H9 (cell line): ENCODE data around the gene SRA1. TPM values are rescaled to one million over a fixed set of nuclear protein-coding genes. Genes with fewer than 3 reads are reported as not detected.

Experiments used
- DNase-seq: peaks from one replicate; pipeline ENCODE4 v3.0.0-alpha.2; 2017
- H2AFZ ChIP-seq: one replicate; pipeline ENCODE4 v1.6.1; 2013; ENCODE audit warnings: mild to moderate bottlenecking, low read length, control low read depth, moderate library complexity
- H2AK5ac ChIP-seq: 2 replicates; pipeline ENCODE4 v1.6.1; 2013; ENCODE audit warnings: low read length, control low read depth, mixed read lengths; ENCODE audit not compliant: insufficient read length
- H2BK120ac ChIP-seq: one replicate; pipeline ENCODE4 v1.6.1; 2013; ENCODE audit warnings: low read depth, mild to moderate bottlenecking, low read length, control low read depth, inconsistent platforms; ENCODE audit not compliant: poor library complexity, severe bottlenecking
- H2BK12ac ChIP-seq: 2 replicates; pipeline ENCODE4 v1.6.1; 2013; ENCODE audit warnings: low read length, control low read depth, mixed read lengths, low read depth; ENCODE audit not compliant: insufficient read length
- H2BK15ac ChIP-seq: 2 replicates; pipeline ENCODE4 v1.6.1; 2013; ENCODE audit warnings: low read depth, low read length, control low read depth
- H2BK20ac ChIP-seq: one replicate; pipeline ENCODE4 v1.6.1; 2013; ENCODE audit warnings: low read depth, mild to moderate bottlenecking, low read length, control low read depth, inconsistent platforms; ENCODE audit not compliant: poor library complexity, severe bottlenecking
- H2BK5ac ChIP-seq: 2 replicates; pipeline ENCODE4 v1.6.1; 2013; ENCODE audit warnings: low read length, control low read depth, mixed read lengths; ENCODE audit not compliant: insufficient read length
- H3K14ac ChIP-seq: 2 replicates; pipeline ENCODE4 v1.6.1; 2013; ENCODE audit warnings: low read length, control low read depth; ENCODE audit not compliant: insufficient read depth
- H3K18ac ChIP-seq: 2 replicates; pipeline ENCODE4 v1.6.1; 2013; ENCODE audit warnings: low read depth, mild to moderate bottlenecking, mixed read lengths, low read length, control low read depth; ENCODE audit not compliant: insufficient read length
- H3K23ac ChIP-seq: 2 replicates; pipeline ENCODE4 v1.6.1; 2013; ENCODE audit warnings: low read length, control low read depth, mixed read lengths, low read depth; ENCODE audit not compliant: insufficient read length
- H3K23me2 ChIP-seq: 2 replicates; pipeline ENCODE4 v1.6.1; 2013; ENCODE audit warnings: low read depth, mild to moderate bottlenecking, mixed read lengths, low read length, control low read depth; ENCODE audit not compliant: insufficient read length, poor library complexity, severe bottlenecking
- H3K27ac ChIP-seq: 2 replicates; pipeline ENCODE4 v1.5.1; 2013; ENCODE audit warnings: low read length, control low read depth, mixed read lengths, low read depth; ENCODE audit not compliant: insufficient read length
- H3K27me3 ChIP-seq: 2 replicates; pipeline ENCODE4 v1.6.1; 2013; ENCODE audit warnings: low read length, control low read depth, inconsistent platforms; ENCODE audit not compliant: insufficient read depth
- H3K4ac ChIP-seq: 2 replicates; pipeline ENCODE4 v1.6.1; 2013; ENCODE audit warnings: low read depth, mild to moderate bottlenecking, control low read depth, inconsistent platforms, low read length, moderate library complexity
- H3K4me1 ChIP-seq: 2 replicates; pipeline ENCODE4 v1.6.1; 2013; ENCODE audit warnings: low read length, control low read depth, inconsistent platforms; ENCODE audit not compliant: insufficient read depth
- H3K4me2 ChIP-seq: 2 replicates; pipeline ENCODE4 v1.6.1; 2013; ENCODE audit warnings: low read length, control low read depth, mixed read lengths; ENCODE audit not compliant: insufficient read length, insufficient read depth
- H3K56ac ChIP-seq: 2 replicates; pipeline ENCODE4 v1.6.1; 2013; ENCODE audit warnings: low read depth, mild to moderate bottlenecking, mixed read lengths, low read length, control low read depth; ENCODE audit not compliant: insufficient read length
- H3K79me1 ChIP-seq: 2 replicates; pipeline ENCODE4 v1.6.1; 2013; ENCODE audit warnings: low read depth, mild to moderate bottlenecking, moderate library complexity, low read length, control low read depth, inconsistent platforms; ENCODE audit not compliant: insufficient read depth, poor library complexity, severe bottlenecking
- H3K79me2 ChIP-seq: 2 replicates; pipeline ENCODE4 v1.6.1; 2013; ENCODE audit warnings: low read length, control low read depth, inconsistent platforms; ENCODE audit not compliant: insufficient read depth
- H3K9ac ChIP-seq: 2 replicates; pipeline ENCODE4 v1.6.1; 2013; ENCODE audit warnings: low read length, control low read depth, mixed read lengths; ENCODE audit not compliant: insufficient read length; ENCODE audit errors: extremely low read depth
- H3K9me3 ChIP-seq: one replicate; pipeline ENCODE4 v1.6.1; 2013; ENCODE audit warnings: low read depth, low read length, inconsistent platforms; ENCODE audit not compliant: control insufficient read depth
- H3T11ph ChIP-seq: one replicate; pipeline ENCODE4 v1.6.1; 2013; ENCODE audit warnings: mild to moderate bottlenecking, low read length, control low read depth, inconsistent platforms
- H4K20me1 ChIP-seq: one replicate; pipeline ENCODE4 v1.6.1; 2013; ENCODE audit not compliant: control insufficient read depth, insufficient read length, insufficient read depth
- H4K5ac ChIP-seq: 2 replicates; pipeline ENCODE4 v1.6.1; 2013; ENCODE audit warnings: low read depth, mild to moderate bottlenecking, mixed read lengths, low read length, control low read depth; ENCODE audit not compliant: insufficient read length
- H4K8ac ChIP-seq: replicated peaks from 2 replicates; pipeline ENCODE4 v1.6.1; 2013; ENCODE audit warnings: low read length, control low read depth, mixed read lengths, low read depth; ENCODE audit not compliant: insufficient read length
- H4K91ac ChIP-seq: 2 replicates; pipeline ENCODE4 v1.6.1; 2013; ENCODE audit warnings: low read depth, mild to moderate bottlenecking, moderate library complexity, mixed read lengths, low read length, control low read depth; ENCODE audit not compliant: insufficient read length
- H3K27ac Mint-ChIP-seq, 3 experiments: 2 replicates in 2 of 3; 3 replicates in 1 of 3; pipeline ENCODE4 v1.8.0; 2020 to 2021; ENCODE audit warnings: mixed read lengths in 3 of 3, mild to moderate bottlenecking in 1 of 3, moderate library complexity in 1 of 3
- H3K27me3 Mint-ChIP-seq: 2 replicates; pipeline ENCODE4 v1.8.0; 2021; ENCODE audit warnings: low read depth, mild to moderate bottlenecking, moderate library complexity, mixed read lengths
- H3K36me3 Mint-ChIP-seq, 3 experiments: 2 replicates in 2 of 3; 3 replicates in 1 of 3; pipeline ENCODE4 v1.8.0; 2020 to 2021; ENCODE audit warnings: low read depth in 3 of 3, mixed read lengths in 3 of 3; ENCODE audit not compliant: insufficient read depth in 1 of 3
- H3K4me1 Mint-ChIP-seq, 2 experiments: 2 replicates each; pipeline ENCODE4 v1.8.0; 2020; ENCODE audit warnings: mixed read lengths in 2 of 2
- H3K4me3 Mint-ChIP-seq, 2 experiments: 2 replicates in 1 of 2; 3 replicates in 1 of 2; pipeline ENCODE4 v1.8.0; 2020 to 2021; ENCODE audit warnings: mild to moderate bottlenecking in 2 of 2, mixed read lengths in 2 of 2, moderate library complexity in 1 of 2
- H3K9me3 Mint-ChIP-seq, 2 experiments: 2 replicates in 1 of 2; 3 replicates in 1 of 2; pipeline ENCODE4 v1.8.0; 2020; ENCODE audit warnings: mild to moderate bottlenecking in 2 of 2, mixed read lengths in 2 of 2, moderate library complexity in 1 of 2
- WGBS: extraction: QIAGEN DNeasy Blood & Tissue Kit; methylation state at CpG from one replicate; pipeline ENCODE4 v1.1.7; 2013; ENCODE audit warnings: missing lambda C conversion rate, low lambda C conversion rate, mixed read lengths; ENCODE audit not compliant: insufficient read length; ENCODE audit errors: extremely low coverage; 5-methylcytosine and 5-hydroxymethylcytosine counted together
- total RNA-seq: library from RNA; stranded (reverse); gene quantifications from 2 replicates; pipeline ENCODE4 v1.2.1, GENCODE V29; 2021
- TF ChIP-seq, protein P1 (sequence below): fragments of 200-600 bp; sonication (generic); conservative IDR thresholded peaks from 3 replicates; pipeline ENCODE4 v1.8.0; 2021; ENCODE audit warnings: antibody characterized with exemption, mild to moderate bottlenecking

Gene SRA1
- total RNA-seq, 1 experiment from 2014 or later: 49.3 TPM

DNA sequence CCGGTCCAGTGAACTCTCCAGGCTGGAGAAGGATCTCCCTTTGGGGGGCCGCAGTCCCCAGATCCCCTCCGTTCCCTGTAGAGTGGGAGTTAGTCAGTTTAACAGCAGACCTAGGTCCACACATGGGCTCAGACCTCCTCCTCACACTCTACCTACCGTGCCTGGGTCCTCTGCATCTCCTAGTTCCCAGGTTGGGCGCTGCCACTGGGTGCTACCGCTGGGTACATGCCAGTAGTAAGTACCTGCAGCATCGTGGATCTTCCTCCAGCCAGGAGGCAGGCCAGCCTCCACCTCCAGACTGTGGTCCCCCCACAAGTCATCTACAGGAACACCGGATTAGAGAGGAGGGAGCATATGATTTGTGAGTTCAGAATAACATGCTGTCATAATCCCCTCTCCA, 6.3 kb upstream of the SRA1 start:
- no peaks in the 10 kb centered on the region for H3K27me3 ChIP-seq
- H3K79me1 ChIP-seq: no peaks in the 10 kb centered on the region
- no peak overlapping the region for H2BK5ac ChIP-seq
- peaks cover 10% of the 10 kb centered on the region for H3K23me2 ChIP-seq
- no peak overlapping the region for H3K18ac ChIP-seq
- peak overlapping the region; percentile 89 to 98 for H3K4me3 Mint-ChIP-seq
- no peaks in the 10 kb centered on the region; a peak in 2 of 5 replicates for H3K9me3 Mint-ChIP-seq
- peak overlapping the region; percentile 41 for H3K9ac ChIP-seq
- no peak overlapping the region for H4K91ac ChIP-seq
- no peaks in the 10 kb centered on the region for H3K79me2 ChIP-seq
- H3K27ac Mint-ChIP-seq: peak overlapping the region in 1 of 3 experiments; percentile 97; a peak in 1 of 7 replicates
- H3K27ac ChIP-seq: no peak overlapping the region
- no peak overlapping the region for H2AK5ac ChIP-seq
- H3K36me3 Mint-ChIP-seq: peaks cover 9 to 40% (median 31%) of the 10 kb centered on the region in 3 experiments
- peak overlapping the region; percentile 92 for H3K4me2 ChIP-seq
- H3K27me3 Mint-ChIP-seq: no peaks in the 10 kb centered on the region; the same call in 1 of the 2 replicates
- no peak overlapping the region for H4K8ac ChIP-seq
- no peak overlapping the region for H2BK120ac ChIP-seq
- peaks cover 4% of the 10 kb centered on the region; the same call in 1 of the 2 replicates for H3K4me1 ChIP-seq
- no peak overlapping the region for H2AFZ ChIP-seq
- WGBS: no CpG with 5 or more reads among the region's 8 CpGs
- DNase-seq: no peak
- no peak overlapping the region for H3K56ac ChIP-seq
- no peak overlapping the region for H3K23ac ChIP-seq
- no peaks in the 10 kb centered on the region for H4K20me1 ChIP-seq
- peaks cover 14 to 18% of the 10 kb centered on the region in 2 experiments for H3K4me1 Mint-ChIP-seq
- H3K4ac ChIP-seq: no peak overlapping the region
- H2BK12ac ChIP-seq: no peak overlapping the region
- no peak overlapping the region for H4K5ac ChIP-seq
- H2BK20ac ChIP-seq: no peak overlapping the region
- no peak overlapping the region for H3K14ac ChIP-seq
- no peak overlapping the region for H3T11ph ChIP-seq
- H3K9me3 ChIP-seq: no peaks in the 10 kb centered on the region
- TF ChIP-seq, protein P1, sequence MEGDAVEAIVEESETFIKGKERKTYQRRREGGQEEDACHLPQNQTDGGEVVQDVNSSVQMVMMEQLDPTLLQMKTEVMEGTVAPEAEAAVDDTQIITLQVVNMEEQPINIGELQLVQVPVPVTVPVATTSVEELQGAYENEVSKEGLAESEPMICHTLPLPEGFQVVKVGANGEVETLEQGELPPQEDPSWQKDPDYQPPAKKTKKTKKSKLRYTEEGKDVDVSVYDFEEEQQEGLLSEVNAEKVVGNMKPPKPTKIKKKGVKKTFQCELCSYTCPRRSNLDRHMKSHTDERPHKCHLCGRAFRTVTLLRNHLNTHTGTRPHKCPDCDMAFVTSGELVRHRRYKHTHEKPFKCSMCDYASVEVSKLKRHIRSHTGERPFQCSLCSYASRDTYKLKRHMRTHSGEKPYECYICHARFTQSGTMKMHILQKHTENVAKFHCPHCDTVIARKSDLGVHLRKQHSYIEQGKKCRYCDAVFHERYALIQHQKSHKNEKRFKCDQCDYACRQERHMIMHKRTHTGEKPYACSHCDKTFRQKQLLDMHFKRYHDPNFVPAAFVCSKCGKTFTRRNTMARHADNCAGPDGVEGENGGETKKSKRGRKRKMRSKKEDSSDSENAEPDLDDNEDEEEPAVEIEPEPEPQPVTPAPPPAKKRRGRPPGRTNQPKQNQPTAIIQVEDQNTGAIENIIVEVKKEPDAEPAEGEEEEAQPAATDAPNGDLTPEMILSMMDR: no peak
- no peak overlapping the region for H2BK15ac ChIP-seq
